ENCODE measurements around the gene RNF8. TPM values are rescaled to one million over a fixed set of nuclear protein-coding genes. Genes with fewer than 3 reads are reported as not detected.

Gene RNF8
- total RNA-seq, 1 experiment from 2014 or later: 17.7 TPM

GRCh38 chr6:37354526-37355384 is 972 bp downstream of the RNF8 start:
- H3K9me3 ChIP-seq: no peaks in the 10 kb centered on the region
- intact Hi-C loops (cut with micrococcal nuclease; ENCODE audit: unreplicated experiment): no loop called here
- Mint-ChIP-seq H3K27ac (ENCODE audit: unreplicated experiment) (peak overlapping the region; percentile 88), H3K4me3 (ENCODE audit: unreplicated experiment) (peak overlapping the region; percentile 84), H3K9me3 (ENCODE audit: unreplicated experiment) (no peaks in the 10 kb centered on the region), H3K4me1 (ENCODE audit: low read depth, unreplicated experiment) (peaks cover 16% of the 10 kb centered on the region), H3K36me3 (ENCODE audit: insufficient read depth, unreplicated experiment) (peaks cover 11% of the 10 kb centered on the region), H3K27me3 (ENCODE audit: insufficient read depth, unreplicated experiment) (no peaks in the 10 kb centered on the region)
- peak overlapping the region; percentile 91 for H3K4me3 ChIP-seq (ENCODE audit: low read depth, low read length)
- no peaks in the 10 kb centered on the region for H3K36me3 ChIP-seq (ENCODE audit: control insufficient read depth, insufficient read depth, low read length)
- no peak for TF ChIP-seq CTCF (IDR thresholded peaks at IDR 0.05; ENCODE audit: insufficient read depth in 1 of 2, low read depth in 1 of 2, low read length in 1 of 2, severe bottlenecking in 1 of 2, unreplicated experiment in 1 of 2)
- CTCF ChIA-PET: interaction anchor here (0.7 to 1.2 kb wide), 2 partner anchors 29 to 700 kb away, joined by 6 to 7 read pairs; no protein-coding TSS in a partner anchor
- peaks cover 8% of the 10 kb centered on the region; the same call in 1 of the 2 replicates for H3K4me1 ChIP-seq
- H3K27me3 ChIP-seq (replicated peaks; ENCODE audit: control insufficient read depth, insufficient read depth, low read length): no peaks in the 10 kb centered on the region
- DNase-seq: peak in 1 of 2 experiments; percentile 13
- POLR2A ChIA-PET: no interaction called here
- no TSS peak for BruUV-seq (replicated peaks)

- Histone ChIP-seq H3K4me1 (peaks cover 8% of the 10 kb centered on the region; the same call in 1 of the 2 replicates), H3K27me3 (replicated peaks; ENCODE audit: control insufficient read depth, insufficient read depth, low read length) (no peaks in the 10 kb centered on the region), H3K4me3 (ENCODE audit: low read depth, low read length) (no peak overlapping the region), H3K36me3 (ENCODE audit: control insufficient read depth, insufficient read depth, low read length) (no peaks in the 10 kb centered on the region), H3K9me3 (no peaks in the 10 kb centered on the region)
- no peak for TF ChIP-seq CTCF (IDR thresholded peaks at IDR 0.05; ENCODE audit: insufficient read depth in 1 of 2, low read depth in 1 of 2, low read length in 1 of 2, severe bottlenecking in 1 of 2, unreplicated experiment in 1 of 2)
- intact Hi-C loops (cut with micrococcal nuclease; ENCODE audit: unreplicated experiment): no loop called here
- BruUV-seq (replicated peaks): no TSS peak
- no peaks in the 10 kb centered on the region for H3K27me3 Mint-ChIP-seq (ENCODE audit: insufficient read depth, unreplicated experiment)
- no peaks in the 10 kb centered on the region for H3K9me3 Mint-ChIP-seq (ENCODE audit: unreplicated experiment)
- H3K27ac Mint-ChIP-seq (ENCODE audit: unreplicated experiment): no peak overlapping the region
- no peak for DNase-seq
- peaks cover 16% of the 10 kb centered on the region for H3K4me1 Mint-ChIP-seq (ENCODE audit: low read depth, unreplicated experiment)
- H3K4me3 Mint-ChIP-seq (ENCODE audit: unreplicated experiment): no peak overlapping the region
- H3K36me3 Mint-ChIP-seq (ENCODE audit: insufficient read depth, unreplicated experiment): peaks cover 11% of the 10 kb centered on the region
- ChIA-PET CTCF (no interaction called here), POLR2A (no interaction called here)
Measured at GRCh38 chr6:37357288-37357687, 3.5 kb downstream of the RNF8 start.

- H3K4me1 ChIP-seq: peaks cover 8% of the 10 kb centered on the region; the same call in 1 of the 2 replicates
- no peak overlapping the region for H3K27ac Mint-ChIP-seq (ENCODE audit: unreplicated experiment)
Measured at GRCh38 chr6:37357860-37358259, 4.1 kb downstream of the RNF8 start.

More at GRCh38 chr6:37357860-37358259, 4.1 kb downstream of the RNF8 start:
- BruUV-seq (replicated peaks): no TSS peak
- H3K27me3 ChIP-seq (replicated peaks; ENCODE audit: control insufficient read depth, insufficient read depth, low read length): no peaks in the 10 kb centered on the region
- Mint-ChIP-seq H3K36me3 (ENCODE audit: insufficient read depth, unreplicated experiment) (peaks cover 11% of the 10 kb centered on the region), H3K4me3 (ENCODE audit: unreplicated experiment) (no peak overlapping the region), H3K4me1 (ENCODE audit: low read depth, unreplicated experiment) (peaks cover 16% of the 10 kb centered on the region), H3K27me3 (ENCODE audit: insufficient read depth, unreplicated experiment) (no peaks in the 10 kb centered on the region), H3K9me3 (ENCODE audit: unreplicated experiment) (no peaks in the 10 kb centered on the region)
- no peak overlapping the region for H3K4me3 ChIP-seq (ENCODE audit: low read depth, low read length)
- H3K36me3 ChIP-seq (ENCODE audit: control insufficient read depth, insufficient read depth, low read length): no peaks in the 10 kb centered on the region
- CTCF ChIA-PET: no interaction called here
- POLR2A ChIA-PET: no interaction called here
- intact Hi-C loops (cut with micrococcal nuclease; ENCODE audit: unreplicated experiment): no loop called here
- H3K9me3 ChIP-seq: no peaks in the 10 kb centered on the region
- no peak for TF ChIP-seq CTCF (IDR thresholded peaks at IDR 0.05; ENCODE audit: insufficient read depth in 1 of 2, low read depth in 1 of 2, low read length in 1 of 2, severe bottlenecking in 1 of 2, unreplicated experiment in 1 of 2)
- DNase-seq: no peak

Data from Caco-2 (cell line).